Rectal smooth muscle tissue (tissue), 1 donor: ENCODE measurements around the gene FAM81A.
"Not testable (repeated sequence)": the region's sequence is repeated elsewhere in the genome, so short reads cannot be mapped to it uniquely, and the experiment has no call there.

Experiments used
- H3K27ac ChIP-seq: one replicate; pipeline ENCODE4 v1.7.0; 2013; ENCODE audit warnings: low read depth, low read length, inconsistent platforms
- H3K27me3 ChIP-seq: one replicate; pipeline ENCODE4 v1.7.0; 2013; ENCODE audit warnings: low read length; ENCODE audit not compliant: control insufficient read depth, insufficient read depth
- H3K36me3 ChIP-seq: one replicate; pipeline ENCODE4 v1.7.0; 2013; ENCODE audit warnings: low read length; ENCODE audit not compliant: control insufficient read depth, insufficient read depth
- H3K4me1 ChIP-seq: one replicate; pipeline ENCODE4 v1.7.0; 2013; ENCODE audit warnings: low read length; ENCODE audit not compliant: control insufficient read depth, insufficient read depth
- H3K4me3 ChIP-seq: one replicate; pipeline ENCODE4 v1.7.0; 2013; ENCODE audit warnings: low read length
- H3K9ac ChIP-seq: one replicate; pipeline ENCODE4 v1.7.0; 2013; ENCODE audit warnings: low read length

The FAM81A gene

DNA sequence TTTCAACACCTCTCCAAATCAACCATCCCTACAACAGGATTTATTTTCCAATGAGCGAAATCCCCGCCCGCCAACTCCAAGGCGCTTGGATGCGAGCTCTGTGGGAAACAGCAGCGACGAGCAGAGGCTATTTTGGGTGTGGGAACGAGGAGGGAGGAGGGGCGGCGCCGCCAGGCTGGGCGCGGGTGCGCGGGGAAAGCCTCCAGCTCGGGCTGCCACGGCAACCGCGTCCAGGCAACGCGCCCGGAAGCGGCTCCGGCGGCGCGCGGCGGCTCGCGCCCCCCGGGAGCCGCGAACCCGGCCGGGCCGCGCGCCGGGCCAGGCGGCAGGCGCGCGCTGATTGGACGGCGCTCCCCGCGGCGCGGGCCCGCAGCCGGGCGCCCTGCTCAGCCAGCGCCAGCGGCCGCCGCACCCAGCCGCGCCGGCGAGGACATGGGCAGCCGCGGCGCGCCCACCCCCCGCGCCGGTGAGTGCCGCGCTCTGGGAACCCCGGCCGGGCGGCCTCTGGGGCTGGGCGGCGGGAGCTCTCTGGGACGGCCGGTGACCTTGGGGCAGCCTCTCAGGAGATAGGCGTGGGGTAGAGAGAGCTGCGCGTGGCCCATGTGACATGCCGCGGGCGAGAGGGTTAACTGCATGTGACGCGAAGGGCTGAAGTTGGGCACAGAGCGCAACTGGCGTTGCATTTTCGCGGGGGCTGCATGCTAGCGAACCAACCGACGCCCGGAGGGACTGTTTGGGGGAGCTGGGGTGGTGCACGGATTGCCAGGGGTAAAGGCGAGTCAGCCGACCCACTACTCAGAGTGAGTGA, at the start of gene FAM81A:
FAM81A (plus strand) TSS at position 370 of the 808 bp plus-strand sequence. CDS start 20,441 bp downstream, outside the sequence.
- Histone ChIP-seq H3K4me1 (peaks cover 5% of the 10 kb centered on the region), H3K4me3 (peak within 1 kb of the TSS; percentile 75), H3K27me3 (peaks cover 3% of the 10 kb centered on the region), H3K36me3 (no peaks in the 10 kb centered on the region), H3K9ac (no peak within 1 kb of the TSS), H3K27ac (no peak within 1 kb of the TSS)

DNA sequence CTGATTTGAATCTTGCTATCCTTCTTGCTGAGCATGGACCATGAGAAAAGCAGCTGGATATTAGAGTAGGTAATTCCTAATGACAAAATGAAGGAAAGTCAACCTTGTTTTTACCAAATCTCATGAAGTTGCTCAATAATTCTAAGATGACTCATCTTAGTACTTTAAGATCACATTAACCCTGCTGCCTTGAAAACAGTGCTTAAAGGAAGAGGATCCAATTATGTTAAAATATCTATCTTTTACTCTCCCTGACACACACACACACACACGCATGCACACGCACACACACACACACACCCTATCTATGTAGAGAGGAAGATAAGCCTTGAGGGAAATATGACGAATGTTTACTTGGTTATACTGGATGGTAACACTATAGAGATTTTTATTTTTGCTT, 49.3 kb upstream of the FAM81A start:
- Histone ChIP-seq H3K4me3 (no peak overlapping the region), H3K4me1 (no peaks in the 10 kb centered on the region), H3K27ac (no peak overlapping the region)

DNA sequence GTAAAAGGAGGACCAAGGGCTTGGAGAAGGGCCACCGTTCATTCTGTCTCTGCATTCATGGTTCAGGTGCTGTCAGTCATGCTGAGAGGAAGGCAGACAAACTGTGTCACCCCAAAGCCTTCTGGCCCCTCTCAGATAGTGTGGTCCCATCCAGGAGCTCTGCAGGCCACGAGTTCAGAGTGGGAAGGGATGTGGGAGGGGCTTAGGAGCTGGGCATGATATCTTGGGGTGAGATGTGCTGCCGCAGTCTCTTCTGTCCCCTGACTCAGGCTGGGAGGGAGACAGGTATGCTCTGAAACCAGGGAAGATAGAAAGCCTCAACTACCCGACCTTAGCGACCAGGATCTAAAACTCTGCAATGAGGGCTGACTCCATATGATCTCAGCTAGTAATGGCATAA, 45.7 kb upstream of the FAM81A start:
- H3K27me3 ChIP-seq: no peaks in the 10 kb centered on the region
- no peak overlapping the region for H3K9ac ChIP-seq
- no peak overlapping the region for H3K27ac ChIP-seq
- H3K4me1 ChIP-seq: no peaks in the 10 kb centered on the region
- no peak overlapping the region for H3K4me3 ChIP-seq
- H3K36me3 ChIP-seq: no peaks in the 10 kb centered on the region

More for the DNA sequence above, 49.3 kb upstream of the FAM81A start:
- peaks cover 2% of the 10 kb centered on the region for H3K36me3 ChIP-seq
- no peak overlapping the region for H3K9ac ChIP-seq
- H3K27me3 ChIP-seq: no peaks in the 10 kb centered on the region

DNA sequence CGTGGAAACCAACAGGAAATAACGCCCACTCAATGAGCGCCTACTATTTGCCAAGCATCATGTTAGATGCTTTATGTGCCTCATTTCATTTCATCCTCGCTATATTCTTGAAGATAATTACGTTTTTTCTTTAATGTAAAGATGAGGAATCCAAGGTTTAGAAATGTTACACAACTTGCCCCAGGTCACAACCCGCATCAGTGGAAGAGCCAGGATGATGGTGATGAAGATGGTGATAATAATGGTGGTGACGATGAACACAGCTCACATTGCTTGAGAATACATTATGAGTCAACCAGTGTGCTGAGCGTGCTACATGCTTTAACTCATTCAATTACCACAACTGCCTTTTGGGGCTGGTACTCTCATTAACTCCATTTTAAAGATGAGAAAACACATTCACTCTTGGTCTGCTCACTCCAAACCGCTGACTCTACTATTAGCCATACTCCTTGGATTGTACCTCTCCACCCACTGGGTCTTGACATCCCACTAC, 43.8 kb upstream of the FAM81A start:
- no peaks in the 10 kb centered on the region for H3K27me3 ChIP-seq
- no peaks in the 10 kb centered on the region for H3K4me1 ChIP-seq
- H3K36me3 ChIP-seq: no peaks in the 10 kb centered on the region
- H3K27ac ChIP-seq: no peak overlapping the region
- no peak overlapping the region for H3K9ac ChIP-seq
- H3K4me3 ChIP-seq: no peak overlapping the region

DNA sequence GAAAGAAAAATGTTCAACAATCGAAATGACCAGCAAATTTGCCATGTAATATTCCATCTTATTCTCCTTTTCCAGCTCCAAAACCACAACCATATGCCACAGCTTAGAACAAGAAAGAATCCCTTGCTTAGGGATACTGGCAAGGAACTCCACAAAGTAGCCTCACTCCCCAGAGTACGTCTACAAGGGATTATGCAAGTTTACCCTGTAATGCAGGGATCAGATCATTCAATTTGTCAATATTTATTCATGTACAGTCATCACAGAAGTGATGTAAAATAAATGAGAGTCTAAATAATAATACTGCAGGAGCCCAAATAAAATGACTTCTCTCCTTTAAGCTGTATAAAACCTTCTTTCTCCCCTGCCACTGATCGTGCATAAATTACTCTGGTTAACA, 41.8 kb upstream of the FAM81A start:
- Histone ChIP-seq H3K36me3 (no peaks in the 10 kb centered on the region), H3K27ac (no peak overlapping the region), H3K4me1 (no peaks in the 10 kb centered on the region), H3K9ac (no peak overlapping the region), H3K27me3 (no peaks in the 10 kb centered on the region), H3K4me3 (no peak overlapping the region)

DNA sequence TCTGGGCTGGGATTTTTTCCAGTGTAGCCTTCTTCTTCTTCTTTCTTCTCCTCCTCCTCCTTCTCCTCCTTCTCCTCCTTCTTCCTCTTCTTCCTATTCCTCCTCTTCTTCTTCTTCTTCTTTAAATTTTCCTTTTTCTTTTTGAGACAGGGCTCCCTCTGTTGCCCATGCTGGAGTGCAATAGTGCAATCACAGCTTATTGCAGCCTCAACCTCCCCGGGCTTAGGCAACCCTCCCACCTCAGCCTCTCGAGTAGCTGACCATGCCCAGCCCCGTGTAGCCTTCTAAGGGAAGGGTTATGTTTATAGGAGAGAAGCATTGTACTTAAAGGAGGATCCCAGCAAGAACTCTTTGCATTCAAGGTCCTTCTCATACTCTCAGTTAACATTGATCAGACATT, 41.3 kb upstream of the FAM81A start:
- H3K9ac ChIP-seq: no peak overlapping the region
- H3K4me3 ChIP-seq: no peak overlapping the region
- H3K27ac ChIP-seq: no peak overlapping the region
- no peaks in the 10 kb centered on the region for H3K36me3 ChIP-seq
- H3K4me1 ChIP-seq: no peaks in the 10 kb centered on the region
- no peaks in the 10 kb centered on the region for H3K27me3 ChIP-seq

DNA sequence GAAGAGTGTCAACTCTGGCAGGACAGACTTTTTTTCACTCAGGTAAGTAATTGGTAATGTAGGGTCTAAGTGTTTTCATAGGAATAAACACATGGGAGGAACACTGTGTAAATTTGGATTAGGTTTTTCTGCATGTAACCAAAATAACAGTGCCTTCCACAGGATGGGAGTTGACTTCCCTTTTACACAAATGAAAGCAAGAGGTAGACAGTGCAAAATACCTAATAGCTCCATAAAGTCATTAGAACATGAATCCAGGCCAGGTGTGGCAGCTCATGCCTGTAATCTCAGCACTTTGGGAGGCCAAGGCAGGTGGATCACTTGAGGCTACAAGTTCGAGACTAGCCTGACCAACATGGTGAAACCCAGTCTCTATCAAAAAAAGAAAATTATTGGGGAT, 39.8 kb upstream of the FAM81A start:
- Histone ChIP-seq H3K27ac (no peak overlapping the region), H3K9ac (no peak overlapping the region), H3K4me1 (no peaks in the 10 kb centered on the region), H3K27me3 (no peaks in the 10 kb centered on the region), H3K36me3 (no peaks in the 10 kb centered on the region), H3K4me3 (no peak overlapping the region)

DNA sequence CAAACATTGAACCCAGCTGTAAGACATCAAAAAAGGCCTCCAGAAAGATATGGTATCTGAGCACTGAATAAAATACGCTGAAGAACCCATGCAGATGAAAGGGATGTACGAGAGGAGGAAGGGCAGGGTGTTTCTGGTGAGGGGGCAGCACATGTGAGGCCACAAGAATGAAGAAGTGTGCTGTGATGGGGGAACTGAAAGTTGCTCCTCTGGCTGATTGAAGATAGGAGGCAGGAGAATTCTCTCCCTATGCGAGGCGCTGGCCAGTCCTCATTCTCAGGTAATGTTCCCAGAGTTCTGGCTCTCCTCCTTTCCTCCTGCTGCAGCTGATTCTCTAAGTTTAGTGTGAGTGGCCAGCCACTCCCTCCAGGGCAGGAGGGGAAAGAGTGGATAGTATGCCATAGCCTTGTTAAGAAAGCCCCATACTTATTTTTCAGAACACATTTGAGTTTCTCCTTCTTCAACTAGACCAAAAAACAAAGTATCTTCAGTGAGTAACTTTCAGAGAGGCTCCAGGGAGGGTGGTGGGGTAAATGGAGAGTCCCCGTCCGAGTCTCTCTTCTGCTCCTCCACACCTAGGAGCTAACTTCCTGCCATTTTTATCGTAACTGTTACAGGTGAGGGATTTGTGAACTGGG, 38.4 kb upstream of the FAM81A start:
- no peak overlapping the region for H3K4me3 ChIP-seq
- no peaks in the 10 kb centered on the region for H3K27me3 ChIP-seq
- H3K4me1 ChIP-seq: no peaks in the 10 kb centered on the region
- H3K9ac ChIP-seq: no peak overlapping the region
- no peak overlapping the region for H3K27ac ChIP-seq
- no peaks in the 10 kb centered on the region for H3K36me3 ChIP-seq

DNA sequence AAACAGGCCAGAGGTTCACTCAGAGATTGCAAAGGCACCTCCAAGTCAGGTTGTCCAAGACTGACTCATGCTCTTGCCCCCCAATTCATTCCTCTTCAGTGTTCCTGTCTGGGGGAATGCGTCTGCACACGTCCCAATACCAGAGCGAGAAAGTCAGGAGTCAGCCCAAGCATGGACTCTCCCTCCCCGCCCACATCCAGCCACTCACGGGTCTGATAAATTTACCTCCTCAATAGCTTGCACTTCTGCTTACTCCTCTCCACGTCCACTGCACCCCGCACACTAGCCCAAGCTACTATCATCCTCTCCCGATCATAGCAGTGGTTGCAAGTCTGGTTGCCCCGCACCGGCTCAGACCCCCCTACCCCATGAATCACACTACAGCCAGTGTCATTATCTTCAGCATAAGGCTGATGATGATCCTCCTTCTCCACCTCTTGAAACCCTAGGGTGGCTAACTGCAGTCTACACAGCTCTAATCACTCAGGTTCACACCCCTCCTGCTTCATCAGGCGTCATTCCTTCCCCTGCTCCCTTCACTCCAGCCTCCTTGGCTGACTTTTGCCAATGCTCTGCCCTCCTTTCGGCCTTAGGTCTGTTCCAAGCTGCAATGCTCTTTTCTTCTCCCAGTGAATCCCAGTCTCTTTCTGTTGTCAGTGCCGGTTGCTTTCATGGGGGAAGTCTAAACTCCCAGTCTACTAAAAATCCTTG, 37.7 kb upstream of the FAM81A start:
- Histone ChIP-seq H3K9ac (no peak overlapping the region), H3K4me3 (no peak overlapping the region), H3K27me3 (no peaks in the 10 kb centered on the region), H3K27ac (no peak overlapping the region), H3K36me3 (no peaks in the 10 kb centered on the region), H3K4me1 (no peaks in the 10 kb centered on the region)

DNA sequence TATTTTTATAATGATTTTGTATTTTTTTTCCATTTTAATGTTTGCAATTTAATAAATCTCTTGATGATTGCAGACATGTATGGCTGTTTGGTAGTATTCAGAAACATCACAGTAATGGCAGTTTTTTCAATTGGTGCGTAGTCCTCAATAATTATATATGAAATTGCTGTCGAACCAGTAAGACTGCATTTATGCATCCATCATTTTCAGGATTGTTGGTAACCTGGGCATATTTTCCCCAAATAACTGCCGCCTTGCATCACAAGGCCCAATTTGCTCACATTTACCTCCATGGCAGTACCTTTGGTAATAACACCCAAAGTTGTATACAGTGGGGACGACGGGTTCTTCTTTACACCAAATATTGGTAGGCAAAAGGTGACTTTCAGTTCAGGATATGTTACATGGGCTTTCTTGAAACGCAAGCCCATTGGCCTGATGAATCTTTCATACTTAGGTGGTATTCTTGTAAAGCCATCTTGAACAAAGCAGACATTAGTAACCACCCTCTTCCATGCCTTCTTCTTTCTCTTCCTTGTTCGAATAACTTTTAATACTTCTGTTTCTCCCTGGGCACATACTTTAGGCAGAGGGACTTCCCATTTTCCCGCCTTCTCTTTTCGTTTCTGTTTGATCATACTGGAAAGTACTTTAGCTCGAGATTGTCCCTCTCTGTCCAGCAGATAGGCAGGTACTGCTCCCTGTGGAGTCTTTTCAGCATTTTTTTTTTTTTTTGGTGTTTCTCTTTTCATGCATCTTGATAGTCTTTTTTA, 36.7 kb upstream of the FAM81A start:
- not testable (repeated sequence) for H3K4me1 ChIP-seq, H3K27ac ChIP-seq, H3K36me3 ChIP-seq, H3K27me3 ChIP-seq, H3K4me3 ChIP-seq, H3K9ac ChIP-seq

DNA sequence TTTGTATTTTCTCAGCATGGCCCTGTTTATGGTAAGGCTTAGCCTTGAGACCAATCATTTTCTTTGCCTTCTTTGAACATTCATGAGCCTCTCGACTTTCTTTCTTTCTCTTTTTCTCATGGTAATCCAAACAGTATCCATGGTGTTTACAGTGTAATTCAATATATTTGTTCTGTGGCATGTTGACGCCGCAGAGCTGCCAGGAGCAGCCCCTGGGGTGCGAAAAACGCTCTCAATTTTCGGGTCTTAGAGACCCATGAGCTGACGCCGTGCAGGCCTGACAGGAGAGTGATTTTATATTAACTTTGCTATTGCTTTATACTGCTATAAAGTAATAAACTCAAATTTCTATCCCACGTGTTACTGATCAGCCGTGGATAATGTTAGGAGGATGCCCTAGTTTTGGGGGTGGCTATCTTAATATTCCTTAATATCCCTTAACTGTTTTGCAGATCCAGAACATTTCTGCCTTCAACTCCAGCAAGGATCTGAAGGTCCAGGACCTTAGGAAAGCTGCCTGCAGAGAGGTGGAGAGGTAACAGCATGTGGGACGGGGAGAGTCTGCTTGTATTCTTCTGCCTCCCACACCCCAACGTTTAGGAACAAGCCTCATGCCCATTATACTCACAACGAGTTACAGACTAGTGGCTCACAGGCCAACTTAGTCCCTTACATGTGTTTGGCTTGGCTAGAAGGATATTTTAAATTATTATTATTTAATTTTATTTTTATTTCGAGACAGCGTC, 36.0 kb upstream of the FAM81A start:
- H3K36me3 ChIP-seq: no peaks in the 10 kb centered on the region
- H3K27ac ChIP-seq: no peak overlapping the region
- no peak overlapping the region for H3K9ac ChIP-seq
- H3K27me3 ChIP-seq: no peaks in the 10 kb centered on the region
- no peak overlapping the region for H3K4me3 ChIP-seq
- no peaks in the 10 kb centered on the region for H3K4me1 ChIP-seq
